Stimulated activated CD4-positive, alpha-beta T cell treated with anti-CD3 and anti-CD28 coated beads, Interleukin-15, amount 100 ng/mL, for 1 hour (primary cell): ENCODE measurements around the gene MTREX.

Experiments
- DNase-seq, 2 donors: peaks; one replicate each; pipeline ENCODE4 v3.0.0-alpha.2; 2020; ENCODE audit warnings: low read depth in 1 of 2, low spot score in 1 of 2

Gene MTREX

DNA sequence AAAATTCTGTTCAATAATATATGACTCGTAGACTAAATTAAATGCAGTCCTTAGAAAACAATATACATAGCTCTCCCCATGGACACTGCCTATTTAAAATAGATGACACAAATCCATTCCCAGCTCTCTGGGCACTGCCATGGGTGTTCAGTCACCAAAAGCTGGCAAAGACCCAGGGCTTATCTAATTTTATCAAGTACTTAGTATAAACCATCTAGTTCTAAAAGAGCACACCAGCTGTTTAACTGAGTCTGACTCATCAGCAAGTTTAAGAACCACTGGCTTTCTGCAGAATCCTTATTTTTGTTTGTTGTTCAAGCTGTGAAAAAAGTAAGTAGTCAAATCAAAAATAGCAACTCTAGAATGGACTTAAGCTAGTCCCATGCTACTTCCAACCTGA is 119.4 kb downstream of the MTREX start:
- DNase-seq, result no peak

DNA sequence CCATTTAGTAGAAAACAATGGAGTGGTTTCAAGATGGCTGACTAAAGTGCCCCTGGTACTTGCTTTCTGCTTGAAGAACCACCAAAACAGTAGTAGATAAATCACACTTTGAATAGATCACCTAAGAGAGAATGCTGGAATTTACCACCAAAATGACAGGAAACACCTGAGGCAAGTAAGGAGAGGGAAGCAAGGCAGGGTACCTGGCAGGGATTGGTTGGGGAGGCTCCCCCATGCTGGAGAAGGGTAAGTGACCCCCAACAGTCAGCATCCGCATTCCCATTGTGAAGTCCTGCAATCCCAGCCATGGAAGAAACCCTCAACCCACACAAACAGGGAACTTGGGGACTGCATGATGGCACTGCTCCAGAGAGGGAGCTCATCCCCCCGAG is 121.4 kb downstream of the MTREX start:
- DNase-seq, result no peak

DNA sequence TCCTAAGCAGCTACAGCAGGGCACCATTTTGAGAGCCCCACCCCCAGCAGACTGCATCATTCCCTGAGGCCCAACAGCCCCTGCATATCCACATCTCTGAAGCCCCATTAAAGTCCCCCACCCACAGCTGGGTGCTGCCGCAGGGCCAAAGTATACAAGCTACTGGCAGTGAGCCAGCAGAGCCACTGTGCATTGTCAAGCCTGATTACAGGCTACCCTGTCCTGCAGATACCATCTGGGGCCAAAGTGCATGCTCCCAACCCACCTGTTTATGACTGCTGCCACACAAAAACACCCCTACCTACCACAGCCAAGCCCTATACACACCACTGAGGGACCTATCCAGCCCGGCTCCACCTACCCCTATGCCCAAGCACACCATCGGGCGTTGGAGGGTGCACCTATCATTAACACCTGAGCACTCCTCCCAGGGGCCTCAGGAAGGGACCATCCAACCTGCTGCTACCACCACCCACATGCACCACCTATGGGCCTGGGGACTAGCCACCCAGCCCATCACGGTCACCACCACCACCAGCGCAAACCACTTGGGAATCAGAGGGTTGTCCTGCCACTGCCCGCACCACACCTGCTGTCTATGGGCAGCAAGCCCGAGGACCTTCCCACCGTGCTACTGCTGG is 121.9 kb downstream of the MTREX start:
- DNase-seq, result no peak

DNA sequence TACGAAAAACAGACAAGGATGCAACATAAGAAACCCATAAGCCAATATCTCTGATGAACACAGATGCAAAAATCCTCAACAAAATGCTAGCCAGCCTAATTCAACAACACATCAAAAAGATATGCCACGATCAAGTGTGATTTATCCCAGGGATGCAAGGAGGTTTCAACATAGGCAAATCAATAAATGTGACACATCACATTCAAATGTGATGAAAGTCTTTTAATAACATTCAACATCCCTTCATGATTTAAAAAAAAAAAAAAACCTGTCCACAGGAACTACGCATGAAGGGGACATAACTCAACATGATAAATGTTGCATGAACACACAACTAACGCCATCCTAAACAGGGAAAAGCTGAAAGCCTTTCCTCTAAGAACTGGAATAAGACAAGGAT is 124.8 kb downstream of the MTREX start:
- no peak for DNase-seq

DNA sequence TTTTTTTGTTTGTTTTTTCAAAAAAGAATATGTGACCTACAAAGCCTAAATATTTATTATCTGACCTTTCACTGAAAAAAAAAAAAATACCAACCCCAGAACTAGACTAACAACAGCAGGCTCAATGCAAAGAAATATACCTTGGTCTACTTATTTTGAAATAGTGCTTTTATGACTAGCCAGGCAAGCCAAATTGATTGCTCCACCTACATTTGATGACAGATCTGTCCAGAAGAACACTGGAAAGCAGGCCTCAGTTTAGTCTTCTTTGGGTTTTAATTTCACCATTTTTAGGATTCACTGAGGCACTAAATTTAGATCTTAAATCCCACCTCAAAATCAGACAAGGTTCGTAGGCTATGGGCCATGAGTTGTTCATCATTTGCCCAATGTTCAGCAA is 129.7 kb downstream of the MTREX start:
- DNase-seq, result no peak

DNA sequence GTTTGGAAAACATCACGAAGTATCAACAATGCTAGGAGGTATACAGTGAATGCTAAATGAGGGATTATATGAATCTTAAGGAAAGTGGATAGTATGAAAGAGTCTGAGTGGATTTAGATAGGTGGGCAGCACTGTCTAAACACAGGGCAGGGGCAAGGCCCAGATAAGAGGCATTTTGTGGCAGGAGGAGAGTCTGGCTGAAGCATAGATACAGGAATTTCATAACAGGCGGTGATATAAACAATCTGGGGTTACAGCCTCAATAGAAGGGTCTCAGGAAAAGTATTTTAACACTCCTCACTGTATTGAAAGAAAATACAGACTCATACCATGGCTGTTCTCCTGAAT is 130.0 kb downstream of the MTREX start:
- no peak for DNase-seq

DNA sequence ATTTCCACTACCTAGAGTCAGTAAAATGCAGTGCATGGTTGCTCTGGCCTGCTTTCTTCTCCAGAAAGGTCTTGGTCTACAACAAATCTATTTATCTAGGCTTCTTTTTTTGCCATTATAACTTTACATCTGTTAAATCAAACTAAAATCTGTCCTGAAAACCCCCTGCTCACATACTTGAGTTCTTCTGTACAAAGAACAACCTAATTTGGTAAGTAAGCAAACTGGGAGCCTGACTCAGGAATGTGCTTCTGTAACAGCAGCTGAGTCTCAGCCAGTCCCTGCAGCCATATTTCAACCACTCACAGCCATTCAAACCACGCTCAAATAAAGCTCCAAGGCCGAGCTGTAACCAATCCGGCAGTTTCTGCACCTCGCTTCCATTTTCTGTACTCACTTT is 131.2 kb downstream of the MTREX start:
- no peak for DNase-seq

DNA sequence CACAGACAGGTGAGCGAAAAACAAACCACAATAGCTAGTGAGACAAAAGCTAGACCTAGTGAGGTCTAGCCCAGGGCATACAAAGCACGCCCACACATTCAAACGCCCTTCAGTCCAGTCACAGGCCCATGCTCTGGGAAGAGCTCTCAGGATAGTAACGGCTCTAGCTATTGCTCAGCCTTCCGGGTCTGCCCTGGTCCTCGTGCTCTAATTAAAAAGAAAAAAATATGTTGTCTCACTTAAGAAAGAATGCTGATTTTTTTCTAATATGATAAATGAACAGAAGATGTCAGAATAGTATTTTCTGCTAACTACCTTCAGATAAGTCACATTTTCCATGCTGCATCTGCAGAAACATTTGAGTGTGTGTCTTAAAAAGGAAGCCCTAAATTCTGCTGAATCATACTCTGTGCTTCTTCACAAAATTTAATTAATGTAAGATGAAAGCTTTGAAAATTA is 132.4 kb downstream of the MTREX start:
- no peak for DNase-seq

DNA sequence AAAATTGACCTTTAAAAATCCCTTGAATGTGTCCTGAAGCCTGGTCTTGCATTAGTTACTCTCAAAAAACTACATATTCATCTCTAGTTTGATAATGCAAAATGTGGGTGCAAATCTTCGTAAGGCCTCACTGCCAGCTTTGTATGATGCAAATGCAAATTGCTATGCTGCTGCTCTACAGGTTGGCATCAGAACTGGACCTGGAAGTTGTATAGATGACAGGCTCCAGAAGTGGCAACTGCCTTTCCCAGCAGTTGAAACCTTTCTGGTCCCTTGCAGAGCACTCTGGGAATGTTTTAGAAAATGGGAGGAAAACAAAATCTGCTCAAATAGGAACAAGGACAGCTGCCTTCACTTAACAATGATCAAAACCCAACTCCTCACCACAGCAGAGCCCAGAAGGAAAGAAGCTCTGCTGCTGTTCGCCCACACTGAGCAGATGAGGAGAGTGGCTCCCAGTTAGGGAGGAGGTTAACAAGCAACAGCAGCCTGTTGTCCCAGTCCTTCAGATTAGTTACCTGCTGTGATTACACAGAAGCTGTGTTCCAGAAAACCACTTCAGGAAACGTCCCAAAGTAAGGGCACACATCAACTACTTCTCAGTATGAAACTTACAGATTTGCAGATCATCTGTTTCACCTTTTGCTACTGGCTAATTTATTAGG is 133.4 kb downstream of the MTREX start:
- no peak for DNase-seq

DNA sequence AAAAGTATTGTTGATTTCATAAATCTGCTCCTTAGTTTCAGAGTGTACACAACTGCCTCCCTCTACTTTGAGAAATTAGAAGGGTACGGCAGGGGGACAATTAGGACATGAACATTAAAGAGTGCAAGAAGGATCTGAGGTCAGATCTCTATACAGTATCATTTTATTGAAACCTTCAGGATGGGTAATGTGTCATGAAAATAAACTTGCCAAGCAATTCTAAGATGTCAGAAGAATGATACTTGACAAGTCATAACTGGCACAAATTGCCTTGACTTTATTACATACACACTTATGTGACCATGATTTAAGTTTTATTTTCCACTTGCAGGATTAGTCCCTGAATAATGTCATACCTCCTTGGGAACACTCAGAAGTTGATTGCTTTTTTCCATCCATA is 134.2 kb downstream of the MTREX start:
- no peak for DNase-seq

DNA sequence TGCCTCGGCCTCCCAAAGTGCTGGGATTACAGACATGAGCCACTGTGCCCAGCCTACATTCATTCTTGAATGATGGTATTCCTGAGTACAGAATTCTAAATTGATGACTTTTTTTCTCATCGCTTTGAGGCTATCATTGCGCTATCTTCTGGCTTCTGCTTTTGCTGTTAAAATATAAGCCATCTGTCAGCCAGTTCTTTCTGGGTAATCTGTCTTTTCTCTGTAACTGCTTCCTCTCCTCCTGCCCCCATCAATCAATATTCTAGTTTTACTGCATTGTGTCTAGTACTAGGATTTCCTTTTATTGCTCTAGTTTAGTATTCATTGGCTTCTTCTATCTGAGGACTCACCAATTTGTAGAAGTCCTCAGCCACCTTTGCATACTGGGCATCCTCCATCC is 138.0 kb downstream of the MTREX start:
- no peak for DNase-seq

DNA sequence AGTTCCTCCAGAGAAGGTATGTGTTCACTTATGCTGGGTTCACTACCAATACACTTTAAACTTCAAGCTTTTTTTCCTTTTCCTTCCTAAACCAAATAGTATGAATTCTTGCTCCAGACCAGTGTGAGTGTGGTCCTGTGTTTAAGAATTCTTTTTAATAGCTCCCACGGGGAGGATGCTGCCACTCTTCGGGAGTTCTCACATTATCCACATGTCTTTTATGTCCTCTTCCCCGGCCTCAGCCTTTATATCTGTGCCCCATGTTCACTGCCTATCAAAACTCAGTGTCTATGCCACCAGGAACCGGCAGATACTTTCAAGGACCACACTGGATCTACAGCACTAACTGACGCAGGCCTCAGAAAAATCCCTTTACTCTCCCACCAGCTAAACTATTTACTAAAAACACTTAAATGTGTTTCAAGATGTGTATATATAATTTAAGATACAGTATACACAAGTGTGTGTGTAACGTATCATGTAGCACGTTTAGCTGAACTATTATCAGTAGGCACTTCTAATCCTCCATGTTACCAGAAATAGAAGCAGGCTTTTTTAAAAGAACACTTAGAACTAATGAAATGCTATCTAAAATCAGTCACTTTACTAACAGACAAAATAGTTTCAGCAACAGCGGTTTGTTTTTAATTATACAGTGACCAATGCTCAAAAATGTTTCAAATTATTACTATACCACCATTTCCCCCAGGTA is 139.0 kb downstream of the MTREX start:
- no peak for DNase-seq

DNA sequence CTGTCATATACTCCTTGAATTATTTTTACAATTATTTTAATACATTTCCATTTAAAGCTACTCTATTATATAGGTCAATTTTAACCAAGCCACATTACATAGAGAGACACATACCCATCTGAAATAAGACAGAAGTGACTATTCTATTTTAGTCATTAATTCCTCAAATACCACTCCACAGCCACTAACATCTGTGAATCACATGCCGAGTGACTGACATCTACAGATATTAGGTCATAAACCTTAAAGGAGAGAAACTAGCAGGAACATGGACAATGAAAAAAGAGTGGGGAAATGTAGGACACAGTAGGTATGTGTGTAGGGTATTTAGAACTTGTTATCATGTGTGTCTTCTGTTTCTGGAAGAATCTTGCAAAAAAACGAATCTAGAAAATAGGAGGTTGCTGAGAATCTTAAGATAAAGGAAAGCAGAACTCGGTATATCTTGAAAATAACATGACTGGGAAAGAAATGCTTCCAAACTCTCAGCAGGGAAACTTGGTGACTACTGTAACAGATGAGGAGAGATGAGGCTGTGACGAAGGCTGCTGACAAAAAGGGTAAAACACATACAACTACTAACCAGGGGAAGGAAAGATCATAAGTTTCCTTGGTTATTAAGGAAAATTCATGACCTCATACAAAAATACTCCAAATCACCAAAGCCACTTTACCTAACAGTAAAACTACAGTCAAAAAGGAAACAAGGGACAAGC is 142.4 kb downstream of the MTREX start:
- no peak for DNase-seq

DNA sequence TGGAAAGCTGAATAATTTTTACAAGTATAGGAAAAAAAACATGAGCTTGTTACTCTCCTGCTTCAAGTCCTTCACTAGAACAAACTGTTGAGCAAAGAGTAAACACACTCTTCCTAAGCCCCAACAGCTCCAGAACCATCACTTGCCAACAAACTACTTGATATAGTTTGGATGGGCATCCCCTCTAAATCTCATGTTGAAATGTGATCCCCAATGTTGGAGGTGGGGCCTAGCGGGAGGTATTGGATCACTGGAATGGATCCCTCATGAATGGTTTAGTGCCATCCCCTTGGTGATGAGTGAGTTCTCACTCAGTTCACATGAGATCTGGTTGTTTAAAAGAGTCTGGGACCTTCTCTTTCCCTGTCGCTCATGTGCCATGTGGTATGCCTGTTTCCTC is 144.2 kb downstream of the MTREX start:
- DNase-seq, result no peak

DNA sequence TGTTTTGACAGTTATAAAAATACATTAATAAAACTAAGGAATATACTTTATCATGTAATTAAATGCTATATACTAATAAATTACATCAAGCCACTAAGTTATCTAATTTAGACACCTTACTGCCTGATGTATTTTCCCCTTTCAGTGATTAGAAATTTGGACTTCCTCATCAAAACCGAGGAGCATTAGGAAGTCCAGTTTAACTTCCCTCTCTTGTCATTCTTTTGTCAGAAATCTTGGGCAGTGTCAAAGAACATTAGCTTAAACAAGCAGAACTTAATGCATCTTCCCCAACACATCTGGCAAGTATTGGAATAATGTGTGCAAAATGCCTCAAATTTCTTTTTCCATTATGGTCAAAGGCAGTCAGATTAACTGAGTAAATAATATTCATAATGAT is 145.4 kb downstream of the MTREX start:
- DNase-seq, result no peak

DNA sequence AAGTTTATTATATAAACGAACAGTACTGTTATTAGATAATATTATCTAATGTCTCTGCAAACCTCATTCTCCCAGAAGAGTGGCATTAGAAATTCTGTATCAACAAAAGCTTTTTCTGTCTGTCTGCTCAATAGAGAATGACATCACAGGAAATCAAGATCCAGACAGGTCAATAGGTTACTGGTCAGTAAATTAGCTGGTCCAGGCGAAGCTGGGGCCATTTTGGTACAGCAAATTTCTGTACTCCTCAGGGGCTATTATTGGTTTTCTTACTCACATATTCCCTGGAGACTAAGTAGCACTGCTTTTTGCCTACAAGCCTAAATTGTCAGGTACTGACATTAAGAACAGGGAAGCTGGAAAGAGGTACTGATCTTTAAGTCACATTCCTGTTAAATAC is 146.5 kb downstream of the MTREX start:
- no peak for DNase-seq

DNA sequence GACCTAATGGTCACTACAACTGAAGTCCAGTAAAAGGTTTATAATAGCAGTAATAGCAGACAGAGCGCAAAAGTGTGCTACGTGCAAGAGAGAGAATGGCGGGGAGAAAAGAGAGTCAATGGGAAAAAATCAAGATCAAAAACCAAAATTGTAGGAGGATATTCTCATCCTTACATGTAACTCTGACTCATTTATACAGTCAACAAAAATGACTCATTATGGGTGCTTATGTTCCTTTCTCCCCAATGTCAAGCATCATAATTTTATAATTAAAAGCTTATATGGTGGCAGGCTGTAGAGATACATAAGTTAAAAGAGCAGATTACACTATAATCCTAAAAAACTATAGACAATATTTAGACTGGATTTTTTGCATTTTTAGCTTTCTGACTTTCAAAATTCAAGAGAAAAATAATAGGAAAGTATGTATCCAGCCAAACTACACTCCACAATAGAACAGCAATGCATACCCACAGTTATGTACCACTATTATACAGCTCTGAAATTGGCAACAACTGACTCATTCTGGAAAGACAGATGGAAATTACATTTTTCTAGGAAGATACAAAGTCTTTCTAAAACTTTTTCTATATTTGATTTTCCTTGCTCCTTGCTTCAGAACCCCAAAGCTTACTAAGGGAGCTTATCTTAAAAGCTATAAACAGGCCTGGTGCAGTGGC is 148.6 kb downstream of the MTREX start:
- no peak for DNase-seq

DNA sequence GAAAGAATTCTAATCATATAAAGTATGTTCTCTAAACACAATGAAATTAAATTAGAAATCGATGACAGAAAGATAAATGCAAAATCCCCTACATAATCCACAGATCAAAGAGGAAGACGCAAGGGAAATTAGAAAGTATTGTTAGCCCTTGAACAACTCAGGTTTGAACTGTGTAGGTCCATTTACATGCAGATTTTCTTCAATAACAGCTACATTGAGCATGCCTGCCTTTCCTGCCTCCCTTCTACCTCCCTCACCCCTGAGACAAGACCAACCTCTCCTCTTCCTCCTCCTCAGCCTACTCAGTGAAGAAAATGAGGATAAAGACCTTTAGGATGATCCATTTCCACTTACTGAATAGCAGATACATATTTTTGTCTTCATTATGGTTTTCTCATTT is 151.8 kb downstream of the MTREX start:
- no peak for DNase-seq

DNA sequence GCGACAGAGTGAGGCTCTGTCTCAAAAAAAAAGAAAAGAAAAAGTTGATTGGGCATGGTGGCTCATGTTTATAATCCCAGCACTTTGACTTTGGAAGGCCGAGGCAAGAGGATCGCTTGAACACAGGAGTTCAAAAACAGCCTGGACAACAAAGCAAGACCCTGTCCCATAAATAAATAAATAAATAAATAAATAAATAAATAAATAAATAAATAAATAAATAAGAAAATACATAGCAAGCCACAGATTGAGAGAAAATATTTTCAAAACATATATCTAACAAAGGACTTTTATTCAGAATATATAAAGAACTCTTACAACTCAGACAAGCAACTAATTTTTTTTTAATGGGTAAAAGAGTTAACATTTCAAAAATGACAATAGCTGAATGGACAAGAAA is 155.8 kb downstream of the MTREX start:
- no peak for DNase-seq

DNA sequence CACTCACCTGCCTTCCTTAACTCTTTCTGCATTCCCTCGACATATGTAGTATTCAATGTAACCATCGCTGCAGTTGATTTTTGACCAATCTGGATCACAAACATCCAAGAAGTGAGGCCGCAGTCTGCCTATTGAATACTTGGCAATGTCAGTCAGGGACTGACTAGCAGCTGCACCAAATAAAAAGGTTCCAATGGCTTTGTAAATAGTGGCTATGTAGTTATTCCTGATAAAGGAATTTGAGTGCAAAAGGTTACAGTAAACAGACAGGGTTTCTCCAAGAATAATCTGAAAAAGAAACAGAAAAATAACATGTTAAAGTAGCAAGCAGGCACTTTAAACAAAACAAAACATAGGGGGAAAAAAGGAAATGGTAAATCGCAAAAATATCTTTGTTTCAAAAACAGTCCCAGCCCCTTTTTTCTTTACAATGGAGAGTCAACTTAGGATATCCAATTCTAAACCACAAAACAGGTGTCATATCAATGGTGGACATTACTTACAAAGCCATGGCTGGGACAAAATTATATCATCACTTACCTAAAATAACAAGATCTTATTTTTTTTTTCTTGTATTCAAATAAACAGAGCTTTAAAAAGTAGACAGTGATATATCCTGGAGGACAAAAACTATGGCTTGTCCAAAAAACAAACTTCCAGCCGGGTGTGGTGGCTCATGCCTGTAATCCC is 160.2 kb downstream of the MTREX start:
- no peak for DNase-seq

DNA sequence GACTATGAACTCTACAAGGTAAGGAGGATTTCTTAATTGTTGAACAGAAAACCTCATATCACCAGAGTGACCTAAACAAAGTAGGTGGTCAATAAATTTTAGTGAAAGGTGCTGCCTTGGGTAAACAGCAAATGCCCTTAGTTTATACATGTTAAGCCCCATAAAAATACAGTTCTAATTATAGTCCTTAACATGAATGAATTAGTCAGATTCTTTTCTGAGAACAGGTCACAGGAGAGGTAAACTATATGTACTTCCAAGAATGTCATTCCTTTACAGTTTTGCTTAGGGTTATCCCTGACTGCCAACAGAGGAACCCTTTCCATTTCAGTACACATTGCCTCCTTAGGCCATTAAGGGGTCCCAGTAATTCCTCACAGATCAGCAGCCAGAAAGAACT is 162.1 kb downstream of the MTREX start:
- no peak for DNase-seq
